AG04449 (cell line): ENCODE results near the gene NRCAM.

Source experiments
- CTCF ChIA-PET: fragments of 350-600 bp; formaldehyde crosslinking; extraction: SDS; loops from one replicate; lab custom pipeline; 2021; ENCODE audit warnings: antibody characterized with exemption; lab: Yijun Ruan, JAX
- POLR2A ChIA-PET: fragments of 400-600, 350-600 bp; formaldehyde crosslinking; extraction: SDS; loops from one replicate; lab custom pipeline; 2020; ENCODE audit warnings: antibody characterized with exemption, inconsistent platforms; lab: Yijun Ruan, JAX
- DNase-seq: peaks from one replicate; pipeline ENCODE4 v3.0.0-alpha.2; 2010; ENCODE audit warnings: low read depth, low spot score
- H3K4me3 ChIP-seq: 2 replicates; pipeline ENCODE4 v1.5.1; 2011; ENCODE audit warnings: low read depth, mild to moderate bottlenecking, control low read depth, low read length
- TF ChIP-seq, protein P1 (sequence below): IDR thresholded peaks from one replicate; pipeline ENCODE4 v1.5.1; 2011; ENCODE audit warnings: mild to moderate bottlenecking, moderate library complexity, low read length, control low read depth, inconsistent platforms; ENCODE audit not compliant: insufficient read depth; ENCODE audit errors: missing control alignments

Gene NRCAM

DNA sequence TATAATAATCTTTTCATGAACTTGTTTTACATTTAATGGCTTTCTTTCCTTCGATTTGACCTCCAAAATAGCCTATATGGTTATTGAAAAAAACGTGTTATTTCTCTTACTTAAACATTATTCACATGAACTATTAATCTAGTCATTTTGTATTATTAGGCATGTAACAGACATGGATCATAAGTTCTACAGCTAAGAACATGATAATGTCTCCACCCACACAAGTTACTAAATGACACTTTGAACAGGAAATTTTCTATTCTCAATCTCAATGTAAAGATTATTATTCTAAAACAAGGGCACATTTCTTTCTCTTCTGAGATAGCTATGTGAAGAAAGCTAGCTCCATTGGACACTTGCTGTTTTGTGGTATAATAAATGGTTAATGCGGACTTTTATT, 336.0 kb downstream of the NRCAM start:
- no peak for DNase-seq
- POLR2A ChIA-PET, result no interaction called here
- CTCF ChIA-PET, result interaction anchor here (1.5 kb wide), 1 partner anchor 21 kb away, joined by 3 read pairs; no protein-coding TSS in a partner anchor
- TF ChIP-seq, protein P1, sequence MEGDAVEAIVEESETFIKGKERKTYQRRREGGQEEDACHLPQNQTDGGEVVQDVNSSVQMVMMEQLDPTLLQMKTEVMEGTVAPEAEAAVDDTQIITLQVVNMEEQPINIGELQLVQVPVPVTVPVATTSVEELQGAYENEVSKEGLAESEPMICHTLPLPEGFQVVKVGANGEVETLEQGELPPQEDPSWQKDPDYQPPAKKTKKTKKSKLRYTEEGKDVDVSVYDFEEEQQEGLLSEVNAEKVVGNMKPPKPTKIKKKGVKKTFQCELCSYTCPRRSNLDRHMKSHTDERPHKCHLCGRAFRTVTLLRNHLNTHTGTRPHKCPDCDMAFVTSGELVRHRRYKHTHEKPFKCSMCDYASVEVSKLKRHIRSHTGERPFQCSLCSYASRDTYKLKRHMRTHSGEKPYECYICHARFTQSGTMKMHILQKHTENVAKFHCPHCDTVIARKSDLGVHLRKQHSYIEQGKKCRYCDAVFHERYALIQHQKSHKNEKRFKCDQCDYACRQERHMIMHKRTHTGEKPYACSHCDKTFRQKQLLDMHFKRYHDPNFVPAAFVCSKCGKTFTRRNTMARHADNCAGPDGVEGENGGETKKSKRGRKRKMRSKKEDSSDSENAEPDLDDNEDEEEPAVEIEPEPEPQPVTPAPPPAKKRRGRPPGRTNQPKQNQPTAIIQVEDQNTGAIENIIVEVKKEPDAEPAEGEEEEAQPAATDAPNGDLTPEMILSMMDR, result no peak
- no peak overlapping the region for H3K4me3 ChIP-seq

DNA sequence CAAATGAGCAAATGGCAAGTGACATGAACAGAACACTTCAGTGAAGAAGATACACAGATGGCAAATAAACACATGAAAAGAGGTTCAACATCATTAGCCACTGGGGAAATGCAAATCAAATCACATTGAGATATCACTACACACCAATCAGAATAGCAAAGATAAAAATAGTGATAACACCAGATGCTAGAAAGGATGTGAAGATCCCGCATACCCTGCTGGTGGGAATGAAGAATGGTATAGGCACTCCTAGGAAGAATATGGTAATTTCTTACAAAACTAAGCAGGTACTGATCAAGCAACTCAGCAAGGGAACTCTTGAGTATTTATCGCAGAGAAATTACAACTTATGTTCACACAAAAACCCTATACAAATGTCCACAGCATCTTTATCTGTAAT, 337.3 kb downstream of the NRCAM start:
- H3K4me3 ChIP-seq, result no peak overlapping the region
- ChIA-PET CTCF (interaction anchor here (1.4 kb wide), 1 partner anchor 20 kb away, joined by 3 read pairs; no protein-coding TSS in a partner anchor), POLR2A (no interaction called here)
- TF ChIP-seq, protein P1, result no peak
- DNase-seq, result no peak

DNA sequence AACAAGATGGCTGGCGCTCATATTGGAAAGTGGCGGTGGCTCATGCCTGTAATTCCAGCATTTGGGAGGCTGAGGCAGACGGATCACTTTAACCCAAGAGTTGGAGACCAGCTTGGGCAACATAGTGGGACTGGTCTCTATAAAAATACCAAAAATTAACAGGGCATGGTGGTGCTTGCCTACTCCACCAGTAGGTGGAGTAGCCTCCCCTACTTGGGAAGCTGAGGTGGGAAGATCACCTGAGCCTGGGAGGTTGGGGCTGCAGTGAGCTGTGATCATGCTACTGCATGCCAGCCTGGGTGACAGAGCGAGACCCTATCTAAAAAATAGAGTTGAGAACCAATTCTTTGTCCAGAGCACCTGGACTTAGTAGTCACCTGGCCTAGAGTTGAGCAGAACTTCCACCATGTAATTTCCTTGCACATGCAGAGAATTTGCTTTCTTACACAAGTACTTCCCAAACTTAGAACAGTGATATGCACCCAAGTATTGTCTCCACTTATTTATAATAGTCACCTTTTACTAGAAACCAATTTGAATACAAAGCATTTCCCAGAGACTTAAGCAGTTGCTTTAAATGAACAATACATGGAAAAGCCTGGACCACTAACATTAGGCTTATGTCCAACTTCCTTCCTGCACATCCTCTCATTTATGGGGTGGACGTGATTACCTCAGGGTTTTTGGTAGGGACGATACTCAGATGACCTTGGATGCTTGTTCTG, 342.0 kb downstream of the NRCAM start:
- no peak for DNase-seq
- CTCF ChIA-PET, result interaction anchor here (1.0 to 2.3 kb wide), 3 partner anchors 11 to 32 kb away, joined by 3 to 16 read pairs (median 11); no protein-coding TSS in a partner anchor
- TF ChIP-seq, protein P1, result no peak
- no peak overlapping the region for H3K4me3 ChIP-seq
- POLR2A ChIA-PET, result no interaction called here

DNA sequence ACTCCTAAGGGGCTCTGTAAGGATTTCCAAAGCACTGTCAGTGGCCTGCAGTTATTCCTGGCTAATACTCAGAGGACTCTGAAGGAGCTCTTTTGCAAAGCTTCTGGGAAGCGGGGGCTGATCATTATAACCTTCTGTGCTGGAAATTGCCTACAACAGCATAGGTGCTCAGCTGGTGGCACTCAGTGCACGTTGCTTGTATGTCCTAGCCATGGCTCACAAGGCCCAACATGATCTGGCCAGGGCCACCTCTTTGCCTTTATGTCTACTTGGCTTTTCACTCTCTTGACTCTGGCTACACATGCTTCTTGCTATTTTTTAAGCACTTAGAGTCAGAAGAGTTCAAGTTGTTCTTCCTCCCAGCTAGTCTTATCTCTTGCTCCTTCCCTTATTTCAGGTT, 343.6 kb downstream of the NRCAM start:
- TF ChIP-seq, protein P1, result no peak
- CTCF ChIA-PET, result interaction anchor here (1.9 to 2.3 kb wide), 2 partner anchors 9 to 33 kb away, joined by 11 to 16 read pairs; no protein-coding TSS in a partner anchor
- H3K4me3 ChIP-seq, result no peak overlapping the region
- no peak for DNase-seq
- POLR2A ChIA-PET, result no interaction called here

DNA sequence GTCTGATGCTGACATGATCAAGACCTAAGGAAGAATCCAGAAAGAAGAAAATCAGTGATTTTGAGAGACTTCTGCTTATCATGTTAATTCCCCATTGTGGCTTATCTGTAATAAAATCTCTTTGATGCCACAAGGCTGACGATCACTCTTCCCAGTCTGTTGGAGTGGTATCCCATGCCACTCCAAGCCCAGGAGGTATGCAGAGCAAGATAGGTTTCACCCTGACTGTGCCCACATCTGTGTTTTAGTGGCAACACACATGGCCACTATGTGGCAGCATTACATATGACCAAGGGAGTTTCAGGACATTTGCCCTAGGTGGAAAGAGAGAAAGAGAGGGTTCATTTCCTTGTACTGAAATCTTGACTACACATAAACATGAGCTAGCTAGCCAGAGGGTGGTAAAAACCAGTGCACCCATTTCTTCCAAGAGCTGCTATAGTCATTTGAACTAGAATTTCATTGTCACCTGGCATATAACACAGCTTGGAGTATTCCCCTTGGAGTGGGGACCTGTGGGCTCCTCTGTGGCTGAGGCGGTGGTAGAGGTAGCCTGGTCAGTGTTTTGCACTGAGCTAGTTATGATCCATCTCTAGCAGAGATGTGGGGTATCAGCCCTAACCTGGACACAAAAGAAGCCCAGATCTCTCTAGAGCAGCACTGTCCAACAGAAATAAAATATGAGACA, 346.9 kb downstream of the NRCAM start:
- CTCF ChIA-PET, result interaction anchor here (0.7 to 1.1 kb wide), 4 partner anchors 9 to 230 kb away, joined by 3 to 4 read pairs (median 3); no protein-coding TSS in a partner anchor
- TF ChIP-seq, protein P1, result no peak
- DNase-seq, result no peak
- no peak overlapping the region for H3K4me3 ChIP-seq
- POLR2A ChIA-PET, result no interaction called here

GRCh38 chr7:108108131-108108530, 348.1 kb downstream of the NRCAM start:
- H3K4me3 ChIP-seq, result no peak overlapping the region
- ChIA-PET CTCF (no interaction called here), POLR2A (no interaction called here)
- TF ChIP-seq, protein P1, result no peak
- DNase-seq, result no peak
